HG02973 (cell line): ENCODE measurements around the gene GNAT2.

ENCODE experiments used
- ATAC-seq: cut with Tn5 transposase; IDR thresholded peaks from one replicate; pipeline ENCODE4 v1.9.1; 2021; ENCODE audit warnings: moderate library complexity; ENCODE audit not compliant: unreplicated experiment

Gene GNAT2

DNA sequence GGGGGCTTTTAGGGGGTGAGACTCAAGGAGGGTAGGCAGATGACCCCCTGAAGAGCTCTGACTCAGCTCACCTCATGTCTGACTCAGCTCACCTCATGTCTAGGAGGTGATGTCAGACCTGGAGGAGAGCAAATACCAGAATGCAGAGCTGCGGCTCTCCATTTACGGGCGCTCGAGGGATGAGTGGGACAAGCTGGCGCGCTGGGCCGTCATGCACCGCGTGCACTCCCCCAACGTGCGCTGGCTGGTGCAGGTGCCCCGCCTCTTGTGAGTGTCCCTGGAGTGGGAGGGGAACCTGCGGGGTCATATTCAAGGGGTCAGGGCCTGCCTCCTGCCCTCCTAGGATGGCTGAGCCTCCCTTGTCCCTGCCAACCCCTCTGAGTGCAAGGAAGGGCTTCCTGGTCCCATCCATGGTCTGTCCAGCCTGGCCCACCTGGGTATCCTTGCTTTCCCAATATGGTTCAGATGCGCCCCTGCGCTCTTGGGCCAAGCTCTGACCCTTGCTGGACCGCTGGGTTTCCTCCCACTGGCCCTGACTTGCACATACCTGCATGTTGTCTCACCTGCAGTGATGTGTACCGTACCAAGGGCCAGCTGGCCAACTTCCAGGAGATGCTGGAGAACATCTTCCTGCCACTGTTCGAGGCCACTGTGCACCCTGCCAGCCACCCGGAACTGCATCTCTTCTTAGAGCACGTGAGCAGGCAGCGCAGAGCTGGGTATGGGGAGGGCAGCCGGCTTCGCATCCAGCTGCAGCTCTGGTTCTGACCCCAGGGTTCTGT, 9.3 kb upstream of the GNAT2 start:
- ATAC-seq, result no peak

DNA sequence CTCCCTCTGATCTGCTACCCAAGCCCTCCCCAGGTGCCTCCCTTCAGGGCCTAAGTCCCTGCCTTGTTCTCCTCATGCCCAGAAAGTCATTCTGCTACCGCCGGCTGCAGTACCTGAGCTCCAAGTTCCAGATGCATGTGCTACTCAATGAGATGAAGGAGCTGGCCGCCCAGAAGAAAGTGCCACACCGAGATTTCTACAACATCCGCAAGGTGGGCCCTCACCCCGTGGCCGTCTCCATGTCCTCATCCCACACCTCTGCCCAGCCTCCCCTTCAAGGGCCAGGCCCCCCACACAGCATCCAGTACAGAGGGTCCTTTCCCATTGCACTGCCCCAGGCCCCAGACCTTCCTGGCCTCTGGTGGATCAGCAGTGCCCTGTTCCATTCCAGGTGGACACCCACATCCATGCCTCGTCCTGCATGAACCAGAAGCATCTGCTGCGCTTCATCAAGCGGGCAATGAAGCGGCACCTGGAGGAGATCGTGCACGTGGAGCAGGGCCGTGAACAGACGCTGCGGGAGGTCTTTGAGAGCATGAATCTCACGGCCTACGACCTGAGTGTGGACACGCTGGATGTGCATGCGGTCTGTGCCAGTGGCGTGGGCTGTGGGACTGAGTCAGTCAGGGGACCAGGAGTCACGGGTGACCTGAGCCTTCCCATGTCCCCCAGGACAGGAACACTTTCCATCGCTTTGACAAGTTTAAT, 8.4 kb upstream of the GNAT2 start:
- ATAC-seq, result no peak

DNA sequence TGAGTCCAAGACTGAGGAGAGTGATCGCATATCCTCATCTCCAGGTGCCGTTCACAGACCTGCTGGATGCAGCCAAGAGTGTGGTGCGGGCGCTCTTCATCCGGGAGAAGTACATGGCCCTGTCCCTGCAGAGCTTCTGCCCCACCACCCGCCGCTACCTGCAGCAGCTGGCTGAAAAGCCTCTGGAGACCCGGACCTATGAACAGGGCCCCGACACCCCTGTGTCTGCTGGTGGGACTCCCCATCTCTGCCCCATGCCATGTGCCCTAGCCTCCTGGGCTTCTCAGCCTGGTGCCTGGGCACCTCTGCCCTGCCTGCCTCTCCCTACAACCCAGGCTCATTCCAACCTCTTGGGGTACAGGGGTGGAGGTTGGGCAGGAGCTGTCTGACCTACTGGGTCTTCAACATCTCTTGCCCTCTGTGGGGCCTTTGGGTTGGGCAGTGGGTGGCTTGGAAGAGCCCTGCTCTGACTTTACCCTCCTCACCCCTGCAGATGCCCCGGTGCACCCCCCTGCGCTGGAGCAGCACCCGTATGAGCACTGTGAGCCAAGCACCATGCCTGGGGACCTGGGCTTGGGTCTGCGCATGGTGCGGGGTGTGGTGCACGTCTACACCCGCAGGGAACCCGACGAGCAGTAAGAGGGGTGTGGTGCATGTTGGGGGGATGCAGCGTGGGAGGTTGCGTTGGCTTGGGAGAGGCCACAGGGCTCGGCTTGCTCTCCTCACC, 7.4 kb upstream of the GNAT2 start:
- ATAC-seq, result no peak

DNA sequence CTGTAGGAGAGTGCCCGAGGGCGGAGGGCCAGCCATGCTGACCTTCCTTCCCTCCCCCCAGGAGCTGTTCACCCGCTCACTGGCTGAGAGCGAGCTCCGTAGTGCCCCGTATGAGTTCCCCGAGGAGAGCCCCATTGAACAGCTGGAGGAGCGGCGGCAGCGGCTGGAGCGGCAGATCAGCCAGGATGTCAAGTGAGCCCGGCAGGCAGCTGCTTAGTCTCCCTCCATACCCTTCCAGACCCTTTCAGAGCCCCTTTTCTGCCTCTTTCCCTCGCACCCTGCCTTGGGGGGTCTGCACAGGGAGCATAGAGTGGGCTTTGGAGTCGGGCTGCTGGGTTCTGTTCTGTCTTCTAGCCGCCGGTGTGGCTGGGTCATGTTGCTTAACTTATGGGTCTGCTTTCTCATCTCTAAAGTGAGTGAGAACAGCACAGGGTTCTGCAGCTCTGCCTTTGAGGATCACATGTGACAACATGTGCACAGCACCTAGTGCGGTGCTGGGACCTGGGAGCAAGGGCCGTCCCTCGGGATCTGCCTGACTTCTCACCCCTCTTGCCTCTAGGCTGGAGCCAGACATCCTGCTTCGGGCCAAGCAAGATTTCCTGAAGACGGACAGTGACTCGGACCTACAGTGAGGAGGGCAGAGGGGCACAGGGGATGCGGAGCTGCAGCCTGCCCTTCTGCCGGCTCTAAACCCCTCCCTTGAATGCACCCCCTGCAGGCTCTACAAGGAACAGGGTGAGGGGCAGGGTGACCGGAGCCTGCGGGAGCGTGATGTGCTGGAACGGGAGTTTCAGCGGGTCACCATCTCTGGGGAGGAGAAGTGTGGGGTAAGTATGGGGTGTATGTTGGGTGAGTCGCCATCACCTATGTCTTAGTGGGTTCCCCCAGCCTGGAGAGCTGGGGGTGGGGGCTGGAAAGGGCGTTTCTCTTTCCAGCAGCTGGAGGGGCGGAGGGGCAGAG, 6.5 kb upstream of the GNAT2 start:
- no peak for ATAC-seq

DNA sequence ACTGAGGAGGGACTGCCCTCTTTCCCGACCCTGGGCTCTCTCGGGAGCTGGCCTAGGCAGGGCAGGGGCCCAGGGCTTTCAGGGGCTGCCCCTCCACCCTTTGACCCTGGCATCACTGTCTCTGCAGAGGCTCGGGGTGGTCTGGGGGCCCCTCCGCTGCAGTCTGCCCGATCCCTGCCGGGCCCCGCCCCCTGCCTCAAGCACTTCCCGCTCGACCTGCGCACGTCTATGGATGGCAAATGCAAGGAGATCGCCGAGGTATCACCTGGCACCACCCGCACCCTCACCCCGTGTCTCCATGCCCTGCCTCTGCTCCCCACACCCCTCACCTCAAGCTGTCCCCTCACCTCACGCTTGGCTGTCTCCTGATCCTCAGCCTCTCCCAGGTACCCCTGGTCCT, 5.8 kb upstream of the GNAT2 start:
- ATAC-seq, result no peak

DNA sequence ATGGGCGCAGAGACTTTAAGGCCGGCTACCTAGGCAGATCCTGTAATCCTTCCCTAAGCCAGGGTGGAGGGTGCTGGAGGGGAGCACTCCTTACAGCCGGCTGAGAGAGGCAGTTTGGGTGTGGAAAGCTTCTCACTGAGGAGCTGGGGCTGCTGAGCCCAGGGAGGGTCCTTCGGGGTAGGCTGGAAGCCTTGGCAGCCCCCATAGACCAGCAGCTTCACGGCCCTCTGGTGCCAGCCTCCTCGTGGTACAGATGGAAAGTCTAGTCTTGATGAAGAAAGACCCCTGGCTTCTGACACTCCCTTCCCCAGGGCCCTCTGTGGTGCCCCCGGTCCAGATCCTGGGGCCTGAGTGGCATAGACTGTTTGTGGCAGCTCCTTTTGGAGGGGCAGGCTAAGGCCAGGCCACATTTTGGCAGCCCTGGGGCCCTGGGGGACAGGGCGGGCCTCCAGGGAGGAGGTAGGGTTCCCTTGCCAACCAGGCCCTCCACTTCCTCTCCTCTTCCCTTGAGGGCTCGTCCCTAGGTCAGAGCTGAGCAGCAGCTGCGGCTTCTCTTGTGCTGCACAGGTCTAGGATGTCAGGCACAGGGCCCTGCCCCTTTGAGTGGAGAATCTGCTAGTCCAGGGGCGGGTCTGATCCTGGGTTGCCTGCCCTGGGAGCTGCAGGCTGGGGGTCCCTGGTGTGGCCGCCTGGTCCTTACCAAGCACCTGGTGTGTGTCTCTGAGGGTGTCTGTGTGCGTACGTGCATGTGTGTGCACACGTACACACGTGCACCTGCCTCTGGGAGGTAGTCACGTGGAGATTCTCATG, 5.0 kb upstream of the GNAT2 start:
- ATAC-seq, result no peak

DNA sequence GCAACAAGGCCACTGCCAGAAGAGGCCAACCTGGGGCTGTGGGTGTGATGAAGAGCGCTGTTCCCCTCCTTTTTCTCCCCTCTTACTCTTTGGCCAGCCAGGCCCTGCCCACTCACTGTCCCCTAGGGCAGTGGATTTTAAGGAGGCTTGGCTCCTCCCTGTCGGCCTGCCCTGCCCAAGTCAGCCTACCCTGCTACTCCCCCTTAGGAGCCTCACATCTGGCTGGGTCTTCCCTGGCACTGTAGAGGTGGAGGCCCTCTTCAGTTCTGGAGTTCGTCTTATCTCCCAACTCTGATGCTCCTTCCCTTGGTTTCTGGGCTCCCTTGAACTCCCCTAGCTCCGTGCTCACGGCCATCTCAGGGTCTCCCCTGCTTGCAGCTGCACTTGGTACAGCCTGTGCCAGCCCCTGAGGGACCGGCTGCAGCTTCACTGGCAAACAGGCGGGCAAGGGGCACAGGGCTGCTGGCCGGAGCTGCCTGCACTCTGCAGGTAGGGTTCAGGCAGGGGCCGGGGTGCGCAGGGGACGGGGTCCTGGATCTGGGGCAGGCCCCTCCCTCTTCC, 4.3 kb upstream of the GNAT2 start:
- no peak for ATAC-seq

DNA sequence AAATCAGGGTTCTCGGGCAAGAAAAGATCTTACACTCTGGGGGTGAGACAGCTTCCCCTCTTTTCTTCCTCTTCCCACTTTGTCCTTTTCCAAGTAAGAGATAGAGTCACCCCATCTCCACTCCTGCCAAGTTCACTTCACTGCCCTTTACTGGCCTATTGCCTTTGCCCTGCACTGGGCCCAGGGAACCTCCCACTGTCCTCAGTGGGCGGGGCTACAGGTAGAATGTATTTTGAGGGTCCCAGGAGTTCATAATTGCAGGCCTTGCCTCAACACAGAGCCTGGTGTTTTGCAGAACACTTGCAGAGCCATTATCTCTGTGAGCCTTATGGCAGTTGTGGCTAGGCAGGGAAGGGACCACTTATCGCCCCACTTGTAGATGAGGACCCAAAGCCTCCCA, 3.5 kb upstream of the GNAT2 start:
- no peak for ATAC-seq

DNA sequence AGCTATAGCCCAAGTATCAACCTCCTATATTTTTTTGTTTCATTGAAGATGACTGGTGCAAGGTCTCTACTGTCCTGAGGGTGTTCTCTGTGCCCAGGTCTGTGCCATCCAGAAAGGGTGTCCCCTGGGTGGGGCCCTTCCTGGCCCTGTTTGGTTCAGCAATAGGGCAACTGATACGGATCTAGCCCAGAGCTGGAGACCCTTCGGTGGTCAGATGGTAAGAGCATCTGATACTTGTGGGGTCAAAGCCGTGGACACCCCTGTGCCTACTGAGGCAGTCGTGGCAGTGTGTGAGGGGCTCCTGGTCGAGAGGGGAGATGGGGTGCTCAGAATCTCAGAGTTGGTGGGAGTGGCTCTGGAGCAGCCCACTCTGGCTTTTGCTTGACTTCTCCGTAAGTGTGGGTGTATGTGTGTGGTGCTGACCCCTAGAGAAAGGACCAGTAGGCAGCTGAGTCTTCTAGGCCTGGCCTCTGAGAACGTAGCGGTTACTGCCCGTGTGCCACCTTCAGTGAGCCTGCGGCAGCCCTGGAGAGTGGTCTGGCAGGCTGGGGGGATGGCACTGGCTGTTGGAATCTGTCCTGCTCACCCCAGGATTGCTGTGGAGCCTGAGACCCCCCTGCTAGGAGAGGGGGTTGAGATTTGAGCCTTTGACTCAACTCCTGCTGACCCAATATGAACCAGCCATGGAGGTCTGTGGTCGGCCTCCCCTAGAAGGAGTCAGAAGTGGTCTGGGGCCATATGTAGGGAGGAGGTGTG, 2.9 kb upstream of the GNAT2 start:
- no peak for ATAC-seq

DNA sequence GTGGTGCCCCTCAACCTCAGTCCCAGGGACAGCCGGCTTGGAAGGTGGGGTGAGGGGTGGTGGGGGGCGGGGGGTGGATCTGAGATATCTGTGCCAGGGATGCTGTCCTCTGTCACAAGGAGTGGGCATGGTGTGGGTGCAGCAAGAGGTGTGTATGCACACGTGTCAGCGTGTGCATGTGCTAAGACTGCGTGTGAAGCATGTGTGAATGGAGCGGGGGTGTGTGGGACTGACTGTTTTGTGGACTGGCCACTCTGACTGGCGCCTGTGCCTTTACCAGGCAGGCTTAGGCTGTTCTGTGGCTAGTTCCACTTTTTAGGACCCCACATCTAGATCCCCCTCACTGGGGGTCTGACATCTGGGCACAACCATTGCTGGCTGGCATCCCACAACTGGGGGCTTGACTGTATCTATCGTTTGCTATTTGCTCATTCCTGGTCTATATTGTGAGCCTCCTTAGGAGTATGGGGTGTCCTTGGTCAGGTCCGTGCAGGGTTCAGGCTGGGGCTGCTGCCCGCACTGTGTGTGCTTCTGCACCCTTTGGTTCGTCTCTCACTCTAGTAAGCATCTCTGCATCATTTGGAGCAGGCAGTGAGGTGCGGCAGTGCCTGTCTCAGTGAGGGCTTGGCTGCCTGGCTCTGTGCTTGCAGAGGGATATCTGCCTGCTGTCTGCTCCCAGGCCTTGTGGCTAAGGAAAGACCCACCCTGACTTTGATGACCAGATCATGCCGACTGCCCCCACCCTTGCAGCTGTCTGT, 2.1 kb upstream of the GNAT2 start:
- ATAC-seq, result no peak

DNA sequence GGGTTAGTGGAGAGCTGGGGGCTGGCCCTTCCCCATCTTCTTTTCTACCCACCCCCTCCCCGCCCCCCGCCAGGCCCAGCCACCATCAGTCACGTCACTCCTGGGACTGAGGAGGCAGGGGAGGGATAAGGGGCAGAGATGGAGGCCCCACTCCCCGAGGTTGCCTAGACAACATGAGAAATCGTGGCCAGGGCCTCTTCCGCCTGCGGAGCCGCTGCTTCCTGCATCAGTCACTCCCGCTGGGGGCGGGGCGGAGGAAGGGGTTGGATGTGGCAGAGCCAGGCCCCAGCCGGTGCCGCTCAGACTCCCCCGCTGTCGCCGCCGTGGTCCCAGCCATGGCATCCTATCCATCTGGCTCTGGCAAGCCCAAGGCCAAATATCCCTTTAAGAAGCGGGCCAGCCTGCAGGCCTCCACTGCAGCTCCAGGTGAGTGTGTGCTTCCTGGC, 1.4 kb upstream of the GNAT2 start:
- ATAC-seq, result peak; percentile 65

DNA sequence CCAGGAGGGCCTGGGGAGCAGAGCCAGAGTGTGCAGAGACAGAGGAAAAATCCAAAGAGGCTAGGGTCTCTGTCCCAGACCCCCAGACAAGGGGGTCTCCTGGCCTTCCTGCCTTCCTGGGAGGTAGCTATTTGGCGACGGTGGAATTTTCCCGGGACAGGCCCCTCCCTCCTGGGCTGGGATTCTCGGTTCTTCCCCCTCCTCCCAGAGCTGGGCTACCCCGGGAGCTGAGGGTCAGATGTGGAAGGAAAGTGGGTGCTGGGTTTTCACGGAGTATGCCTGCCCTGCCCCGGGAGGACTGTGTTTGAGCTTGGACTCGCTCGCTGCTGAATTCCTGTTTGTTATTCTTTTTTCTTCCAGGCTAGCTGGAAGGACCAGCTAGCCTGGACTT, 980 bp upstream of the GNAT2 start:
- ATAC-seq, result no peak

DNA sequence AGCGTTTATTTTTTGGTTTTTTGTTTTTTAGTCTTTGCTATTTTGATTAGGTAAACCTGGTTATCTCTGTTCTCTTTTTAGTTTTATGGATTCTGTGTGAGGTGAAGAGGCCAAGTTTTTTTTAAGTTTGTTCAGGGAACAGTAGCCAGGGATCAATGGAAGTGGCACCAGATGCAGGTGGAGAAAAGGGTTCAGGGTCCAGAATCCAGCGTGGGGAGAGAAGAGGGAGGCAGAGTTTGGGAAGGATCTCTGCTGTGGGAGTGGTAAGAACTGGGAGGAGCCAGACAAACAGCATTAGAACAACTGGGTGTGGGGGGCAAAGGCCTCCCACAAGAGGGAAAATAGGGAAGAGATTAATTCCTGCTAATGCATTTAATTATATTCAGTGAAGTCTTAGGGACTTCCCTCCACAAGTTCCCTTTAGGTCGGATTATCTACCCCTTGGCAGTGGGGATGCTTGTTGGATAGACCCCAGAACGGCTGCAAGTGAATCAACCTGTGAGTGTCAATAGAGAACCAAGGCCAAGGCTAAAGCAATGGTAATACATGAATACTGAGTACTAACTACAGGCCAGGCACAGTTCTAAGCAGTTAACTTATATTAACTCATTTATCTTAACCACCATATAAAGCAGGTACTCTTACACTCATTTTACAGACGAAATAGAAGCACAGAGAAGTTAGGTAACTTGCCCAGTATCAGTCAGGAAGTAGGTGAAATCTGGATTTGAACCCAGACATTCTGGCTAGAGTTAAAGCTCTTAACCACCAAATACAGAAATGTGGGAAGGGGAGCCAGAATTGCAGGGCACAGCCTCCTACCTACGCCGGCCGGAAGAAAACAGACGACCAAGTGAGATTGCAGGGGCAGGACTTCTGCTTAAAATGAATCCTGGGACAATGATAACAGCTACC, 498 bp downstream of the GNAT2 start:
- ATAC-seq, result no peak

DNA sequence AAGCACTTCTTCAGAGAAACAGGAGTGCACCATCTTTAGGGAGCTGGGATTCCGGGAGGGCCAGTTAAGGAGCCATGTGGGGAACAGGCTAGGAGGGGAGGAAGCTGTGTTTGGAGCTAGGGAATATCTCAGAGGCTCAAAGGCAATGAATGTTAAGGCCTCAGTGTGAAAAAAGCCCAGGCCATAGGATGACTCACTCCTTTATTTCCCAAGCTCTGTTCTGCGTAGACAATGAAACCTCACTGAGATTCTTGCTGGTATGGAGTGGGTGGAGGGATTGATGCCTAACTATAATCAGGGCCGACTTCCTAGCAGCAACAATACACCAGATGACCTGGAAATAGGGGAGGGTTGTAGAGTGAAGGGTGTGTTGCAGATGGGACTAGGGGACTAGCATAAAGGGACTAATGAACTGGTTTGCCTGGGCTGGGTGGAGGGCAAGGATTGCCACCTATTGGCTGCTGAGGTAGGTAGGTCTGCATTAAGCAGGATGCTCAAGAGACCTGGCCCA, 2.1 kb downstream of the GNAT2 start:
- ATAC-seq, result no peak

DNA sequence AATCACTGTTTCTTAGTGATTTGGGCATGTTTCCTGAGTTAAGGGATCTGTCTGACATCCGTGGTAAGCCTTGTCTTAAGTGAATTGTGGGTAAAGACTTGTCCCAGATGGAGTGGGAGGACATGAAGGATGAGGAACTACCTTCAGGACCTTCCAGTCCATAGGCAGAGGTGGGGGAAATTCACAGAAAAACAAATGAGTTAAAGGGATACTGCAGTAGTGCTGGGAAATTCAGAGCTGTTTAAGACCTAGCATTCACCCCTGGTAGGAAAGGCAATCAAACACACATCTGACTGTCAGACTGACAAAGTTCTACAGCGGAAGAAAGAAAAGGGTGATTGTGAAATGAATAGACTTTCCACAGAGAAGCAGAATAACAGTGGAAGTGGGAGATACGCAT, 3.0 kb downstream of the GNAT2 start:
- ATAC-seq, result no peak

DNA sequence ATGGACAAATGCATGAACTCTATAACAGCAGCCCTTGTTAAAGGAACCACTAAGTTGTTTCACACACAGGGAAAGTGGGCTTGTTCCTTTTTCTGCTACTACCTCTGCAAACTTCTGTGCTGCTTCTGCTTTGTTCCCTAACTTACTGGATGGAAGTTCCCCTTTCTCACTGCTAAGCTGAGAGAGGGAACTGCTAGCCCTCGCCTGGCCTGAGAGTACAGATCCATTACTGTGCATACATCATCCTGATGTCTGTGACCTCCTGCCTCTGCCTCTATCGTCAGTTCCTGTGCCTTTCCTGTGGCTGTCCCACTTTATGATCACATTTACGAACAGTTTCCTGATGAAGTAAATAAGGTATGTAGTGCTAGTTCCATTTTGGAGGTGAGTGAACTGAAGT, 3.5 kb downstream of the GNAT2 start:
- no peak for ATAC-seq
